AML-193 (cell line): Measurements from ENCODE around the gene SPTBN4.

Source experiments
- DNase-seq, 2 experiments: peaks; one replicate each; lab custom pipeline; 2025; lab: John Stamatoyannopoulos, UW

The SPTBN4 gene

DNA sequence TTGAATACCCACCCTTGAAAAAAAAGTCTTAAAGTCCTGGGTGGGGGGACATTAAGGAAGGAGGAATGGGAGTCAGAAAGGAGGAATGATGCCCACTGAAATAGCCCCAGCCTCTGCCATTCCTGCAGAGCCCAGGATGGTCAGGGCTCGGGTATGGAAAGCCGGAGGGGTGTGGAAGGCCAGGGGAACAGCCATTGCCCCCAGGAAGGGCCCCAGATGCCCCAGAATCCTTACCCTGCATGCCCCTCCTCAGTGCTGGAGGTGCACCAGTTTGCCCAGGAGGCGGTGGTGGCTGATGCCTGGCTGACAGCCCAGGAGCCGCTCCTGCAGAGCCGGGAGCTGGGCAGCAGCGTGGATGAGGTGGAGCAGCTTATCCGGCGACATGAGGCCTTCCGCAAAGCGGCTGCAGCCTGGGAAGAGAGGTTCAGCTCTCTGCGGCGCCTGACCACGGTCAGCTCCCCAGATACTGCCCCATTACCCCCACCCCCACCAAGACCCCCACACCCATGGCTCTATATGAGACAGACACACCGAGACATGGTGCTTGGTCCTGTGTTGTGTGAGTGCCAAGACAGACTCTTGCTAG, 99.2 kb downstream of the SPTBN4 start:
- no peak for DNase-seq

DNA sequence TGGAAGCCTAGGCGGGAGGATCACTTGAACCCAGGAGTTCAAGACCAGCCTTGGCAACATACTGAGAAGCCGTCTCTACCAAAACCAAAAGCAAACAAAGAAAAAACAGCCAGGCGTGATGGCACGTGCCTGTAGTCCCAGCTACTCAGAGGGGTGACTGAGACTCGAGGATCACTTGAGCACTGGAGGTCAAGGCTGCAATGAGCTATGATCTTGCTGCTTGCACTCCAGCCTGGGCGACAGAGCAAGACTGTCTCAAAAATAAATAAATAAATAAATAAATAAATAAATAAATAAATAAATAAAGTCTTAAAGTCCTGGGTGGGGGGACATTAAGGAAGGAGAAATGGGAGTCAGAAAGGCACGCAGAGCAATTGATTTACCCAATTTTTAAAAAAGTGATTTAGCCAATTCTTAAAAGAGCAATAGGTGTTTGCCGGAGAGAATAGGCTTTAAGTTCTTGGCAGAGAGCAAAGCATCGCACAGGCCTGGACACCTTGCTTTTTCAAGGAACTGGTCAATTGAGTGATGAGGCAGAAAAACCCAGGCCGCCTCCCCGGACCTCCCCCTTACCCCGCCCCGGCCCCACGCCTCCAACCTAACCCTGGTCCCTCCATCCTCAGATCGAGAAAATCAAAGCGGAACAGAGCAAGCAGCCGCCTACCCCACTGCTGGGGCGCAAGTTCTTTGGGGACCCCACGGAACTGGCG, 100.4 kb downstream of the SPTBN4 start:
- no peak for DNase-seq

GRCh38 chr19:40567750-40568494, 101.1 kb downstream of the SPTBN4 start:
- no peak for DNase-seq

DNA sequence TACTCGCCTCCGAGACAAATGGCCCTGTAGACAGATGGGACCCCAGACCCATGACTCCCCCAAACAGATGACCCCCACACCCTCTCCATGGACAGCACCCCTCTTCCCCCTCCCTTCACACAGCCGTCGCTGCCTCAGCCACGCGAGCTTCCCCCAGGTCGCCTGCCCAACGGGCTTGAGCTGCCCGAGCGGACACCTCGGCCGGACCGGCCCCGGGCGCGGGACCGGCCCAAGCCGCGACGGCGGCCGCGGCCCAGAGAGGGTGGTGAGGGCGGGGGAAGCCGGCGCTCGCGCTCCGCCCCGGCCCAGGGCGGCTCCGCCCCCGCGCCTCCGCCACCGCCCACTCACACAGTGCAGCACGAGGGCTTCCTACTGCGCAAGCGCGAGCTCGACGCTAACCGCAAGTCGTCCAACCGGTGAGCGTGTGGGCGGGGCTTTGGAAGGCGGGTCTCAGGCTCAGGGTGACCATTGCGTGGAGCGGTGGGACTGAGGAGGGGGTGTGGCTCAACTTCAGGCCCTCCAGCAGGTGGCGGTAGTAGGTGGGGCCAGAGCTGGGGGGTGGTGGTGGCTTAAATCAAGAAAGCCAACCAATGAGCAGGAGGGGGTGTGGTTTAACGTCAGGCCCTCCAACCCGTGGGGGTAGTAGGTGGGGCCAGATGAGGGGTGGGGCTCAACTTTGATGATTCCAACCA, 103.7 kb downstream of the SPTBN4 start:
- peak; percentile 74 to 77 for DNase-seq

DNA sequence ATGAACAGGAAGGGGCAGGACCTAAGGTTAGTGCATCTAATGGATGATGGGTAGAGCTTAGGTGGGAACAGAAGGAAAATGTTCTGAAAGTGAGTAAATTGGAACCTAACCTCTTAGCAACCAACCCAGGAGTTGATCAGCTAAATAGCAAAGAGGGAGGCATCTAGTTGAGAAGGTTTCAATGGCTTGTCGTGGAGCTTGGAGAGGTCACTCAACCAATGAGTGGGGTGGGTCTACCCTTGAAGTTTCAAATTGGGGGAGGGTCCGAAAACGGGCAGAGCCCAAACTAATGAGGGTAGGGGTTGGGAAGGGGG, 104.2 kb downstream of the SPTBN4 start:
- DNase-seq, result no peak

- DNase-seq, result no peak
Observed at GRCh38 chr19:40571831-40572495, 105.2 kb downstream of the SPTBN4 start.

DNA sequence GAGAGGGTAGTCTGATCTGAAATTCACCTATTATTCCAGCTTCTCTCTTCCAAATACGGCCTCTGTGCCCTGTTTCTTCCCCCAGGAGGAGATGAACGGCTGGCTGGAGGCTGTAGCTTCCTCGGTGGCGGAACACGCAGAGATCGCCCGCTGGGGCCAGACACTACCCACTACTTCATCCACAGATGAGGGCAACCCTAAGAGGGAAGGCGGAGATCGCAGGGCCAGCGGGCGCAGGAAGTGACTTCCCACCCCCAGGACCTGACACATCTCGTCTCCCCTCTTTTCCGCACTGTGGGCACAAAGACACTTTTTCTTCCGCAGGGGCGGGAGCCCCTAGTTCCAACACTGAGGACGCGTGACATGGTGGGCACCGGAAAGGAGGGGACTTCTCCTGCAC, 108.5 kb downstream of the SPTBN4 start:
- no peak for DNase-seq

DNA sequence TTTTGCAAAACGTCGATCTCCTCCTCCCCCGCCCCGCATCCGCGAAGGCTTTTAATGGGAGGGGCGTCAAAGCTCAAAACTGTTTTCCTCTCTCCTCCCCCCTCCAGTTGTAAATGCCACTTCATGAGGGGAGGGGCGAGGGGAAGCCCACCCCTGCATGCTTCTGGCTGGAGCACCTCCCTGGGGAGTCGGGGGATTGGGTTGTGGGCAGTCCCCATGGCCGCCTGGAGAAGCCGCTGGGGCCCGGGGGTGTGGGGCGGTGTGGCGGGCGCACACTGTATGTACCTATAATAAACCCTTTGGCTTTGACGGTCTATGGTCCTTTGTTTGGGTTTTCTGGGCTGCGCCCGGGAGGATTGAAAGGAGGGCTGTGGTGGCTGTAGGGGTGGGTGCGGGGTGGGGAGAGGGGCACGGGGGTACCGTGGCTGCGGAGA, 109.4 kb downstream of the SPTBN4 start:
- DNase-seq, result no peak

GRCh38 chr19:40576585-40577451, 110.0 kb downstream of the SPTBN4 start, which contains the start of gene SHKBP1:
SHKBP1 (plus strand) TSS chr19:40576873; CDS start chr19:40576900, 27 bp downstream.
- DNase-seq, result peak; percentile 76 to 84

DNA sequence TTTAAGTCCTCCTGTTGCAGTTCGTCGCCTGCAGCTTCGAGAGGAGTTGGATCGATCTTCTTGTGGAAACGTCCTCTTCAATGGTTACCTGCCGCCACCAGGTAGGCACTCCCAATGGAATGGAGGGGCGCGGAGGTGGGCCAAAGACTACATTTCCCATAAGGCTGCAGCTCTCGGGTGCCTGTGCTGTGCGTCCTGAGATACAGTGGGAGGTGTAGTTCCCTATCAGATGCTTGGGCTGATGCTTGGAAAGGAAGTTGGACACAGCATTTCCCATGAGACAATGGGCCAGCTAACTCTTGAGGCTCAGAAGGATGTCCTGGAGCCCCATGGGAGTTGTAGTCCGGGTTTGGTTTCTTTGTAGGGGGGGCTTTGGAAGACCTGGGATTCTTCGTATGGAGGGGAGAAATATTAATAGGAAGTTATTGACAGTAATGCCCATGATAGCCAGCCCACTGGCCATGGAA, 111.7 kb downstream of the SPTBN4 start:
- DNase-seq, result no peak

DNA sequence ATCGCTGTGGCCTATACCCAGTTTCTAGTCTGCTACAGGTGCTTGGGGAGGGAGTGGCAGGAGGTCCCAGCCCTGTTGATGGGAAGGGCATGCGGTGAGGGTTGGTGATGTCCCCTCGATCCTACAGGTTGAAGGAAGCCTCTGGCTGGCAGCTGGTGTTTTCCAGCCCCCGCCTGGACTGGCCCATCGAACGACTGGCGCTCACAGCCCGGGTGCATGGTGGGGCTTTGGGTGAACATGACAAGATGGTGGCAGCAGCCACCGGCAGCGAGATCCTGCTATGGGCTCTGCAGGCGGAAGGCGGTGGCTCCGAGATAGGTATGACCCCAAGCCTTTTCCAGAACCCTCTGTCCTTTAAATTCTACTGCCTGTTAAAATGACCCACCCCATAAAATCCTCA, 113.8 kb downstream of the SPTBN4 start:
- no peak for DNase-seq

- DNase-seq, result no peak
Observed at GRCh38 chr19:40581531-40581930, 114.7 kb downstream of the SPTBN4 start.

GRCh38 chr19:40582467-40582866, 115.7 kb downstream of the SPTBN4 start:
- no peak for DNase-seq

GRCh38 chr19:40583283-40583682, 116.5 kb downstream of the SPTBN4 start:
- DNase-seq, result no peak

DNA sequence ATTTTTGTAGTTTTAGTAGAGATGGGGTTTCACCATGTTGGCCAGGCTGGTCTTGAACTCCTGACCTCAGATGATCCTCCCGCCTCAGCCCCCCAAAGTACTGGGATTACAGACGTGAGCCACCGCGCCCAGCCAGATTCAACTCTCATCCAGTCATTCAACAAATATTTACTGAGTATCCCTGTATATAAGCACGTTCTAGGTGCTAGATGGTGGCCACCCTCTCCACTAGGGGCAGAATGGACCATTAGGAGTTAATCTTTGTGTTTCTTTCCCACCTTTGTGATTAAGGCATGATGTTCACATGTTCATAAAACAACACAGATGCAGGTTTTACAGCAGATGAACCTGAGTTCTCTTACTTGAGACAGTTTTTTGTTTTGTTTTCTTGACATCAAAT, 117.2 kb downstream of the SPTBN4 start:
- no peak for DNase-seq

GRCh38 chr19:40585241-40585981, 118.6 kb downstream of the SPTBN4 start:
- DNase-seq, result peak; percentile 3 to 21

GRCh38 chr19:40585982-40586422, 119.2 kb downstream of the SPTBN4 start:
- DNase-seq, result no peak

GRCh38 chr19:40586611-40587010, 119.8 kb downstream of the SPTBN4 start:
- no peak for DNase-seq

DNA sequence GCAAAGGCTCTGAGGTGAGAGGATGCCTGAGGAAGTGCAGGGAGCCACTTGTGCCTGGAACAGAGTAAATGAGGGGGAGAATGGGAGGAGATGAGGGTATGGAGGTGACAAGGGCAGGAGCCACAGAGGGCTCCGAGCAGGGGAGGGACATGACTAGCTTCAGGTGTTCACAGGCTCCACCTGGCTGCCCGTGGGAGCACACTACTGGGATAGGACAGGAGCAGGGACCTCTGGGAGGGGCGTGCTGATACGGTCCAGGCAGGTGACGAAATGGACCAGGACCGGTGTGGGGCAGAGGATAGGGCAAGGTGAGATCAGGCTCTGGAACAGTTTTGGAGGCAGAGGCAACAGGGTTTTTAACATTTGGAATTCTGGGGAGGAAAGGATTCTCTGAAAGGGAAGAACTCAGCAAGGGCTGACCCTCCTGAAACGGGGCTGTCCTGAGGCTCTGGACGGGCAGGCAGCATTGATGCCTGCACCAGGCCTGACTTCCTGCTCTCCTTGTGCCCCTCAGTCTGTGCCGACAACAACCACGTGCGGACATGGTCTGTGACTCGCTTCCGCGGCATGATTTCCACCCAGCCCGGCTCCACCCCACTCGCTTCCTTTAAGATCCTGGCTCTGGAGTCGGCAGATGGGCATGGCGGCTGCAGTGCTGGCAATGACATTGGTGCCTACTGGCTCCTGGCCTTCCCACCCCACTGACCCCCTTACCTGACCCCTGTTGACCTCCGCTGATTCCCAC, 121.5 kb downstream of the SPTBN4 start:
- no peak for DNase-seq
